Ishikawa (cell line): Measurements from ENCODE around the gene TPSAB1.

Source experiments
- CEBPB ChIP-seq: IDR thresholded peaks from 2 replicates; pipeline ENCODE4 v1.6.1; 2012
- CREB1 ChIP-seq: IDR thresholded peaks from 2 replicates; pipeline ENCODE4 v1.6.1; 2012; ENCODE audit warnings: low read depth
- EP300 ChIP-seq: IDR thresholded peaks from 2 replicates; pipeline ENCODE4 v1.6.1; 2012; ENCODE audit warnings: borderline replicate concordance
- FOXM1 ChIP-seq: IDR thresholded peaks from 2 replicates; pipeline ENCODE4 v1.6.1; 2012; ENCODE audit warnings: low read depth, borderline replicate concordance
- RAD21 ChIP-seq: IDR thresholded peaks from 2 replicates; pipeline ENCODE4 v1.6.1; 2012; ENCODE audit warnings: low read depth
- TAF1 ChIP-seq: IDR thresholded peaks from 2 replicates; pipeline ENCODE4 v1.6.1; 2012; ENCODE audit warnings: low read depth, mild to moderate bottlenecking
- TCF12 ChIP-seq: IDR thresholded peaks from 2 replicates; pipeline ENCODE4 v1.6.1; 2012; ENCODE audit warnings: low read depth
- YY1 ChIP-seq: IDR thresholded peaks from 2 replicates; pipeline ENCODE4 v1.6.1; 2012; ENCODE audit warnings: low read depth
- ZBTB7A ChIP-seq: IDR thresholded peaks from 2 replicates; pipeline ENCODE4 v1.6.1; 2012; ENCODE audit warnings: low read depth
- TF ChIP-seq, protein P1 (sequence below): IDR thresholded peaks from 2 replicates; pipeline ENCODE4 v1.6.1; 2012; ENCODE audit warnings: low read depth, mild to moderate bottlenecking
- TF ChIP-seq, protein P2 (sequence below): IDR thresholded peaks from 2 replicates; pipeline ENCODE4 v1.6.1; 2012
- TF ChIP-seq, protein P3 (sequence below): IDR thresholded peaks from 2 replicates; pipeline ENCODE4 v1.6.1; 2012

DNA sequence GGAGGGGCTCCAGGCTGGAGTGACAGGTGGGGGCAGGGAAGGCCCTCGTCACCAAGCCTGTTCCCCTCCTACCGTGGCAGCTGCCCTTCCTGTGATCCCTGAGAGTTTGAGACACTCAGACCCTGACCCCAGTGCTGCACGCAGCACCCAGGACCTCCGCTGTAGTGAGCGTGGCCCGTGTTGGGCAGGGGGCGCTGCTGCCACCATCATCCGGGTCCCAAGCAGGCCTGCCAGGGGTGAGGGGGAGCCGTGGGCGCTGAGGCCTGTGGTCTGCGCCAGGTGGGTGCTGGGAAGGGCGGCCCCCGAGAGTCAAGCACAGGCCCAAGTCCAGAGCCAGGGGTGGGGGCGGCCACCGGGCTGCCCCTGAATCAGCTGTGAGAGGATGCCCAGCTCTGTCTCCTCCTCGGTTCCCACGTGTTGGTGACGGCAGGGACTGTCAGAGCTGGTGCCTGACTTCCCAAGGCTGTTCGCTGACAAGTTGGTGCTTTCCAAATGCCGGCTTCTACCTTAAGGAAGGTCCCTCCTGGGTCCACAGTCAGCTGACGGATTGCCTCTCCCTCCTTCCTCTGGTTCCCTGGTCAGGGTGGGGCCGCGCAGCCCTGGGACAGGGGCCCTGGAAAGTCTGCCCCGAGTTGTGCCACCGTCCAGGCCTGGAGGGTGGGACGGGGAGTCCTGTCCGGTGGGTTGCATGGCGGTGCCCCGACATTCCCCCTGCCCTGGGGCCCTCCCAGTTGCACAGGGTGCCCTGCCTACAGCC lies 46.5 kb upstream of the TPSAB1 start:
- TF ChIP-seq CEBPB (no peak), EP300 (no peak), YY1 (no peak), RAD21 (no peak), TAF1 (no peak), ZBTB7A (no peak), CREB1 (no peak), FOXM1 (no peak), TCF12 (no peak)
- TF ChIP-seq, protein P1, sequence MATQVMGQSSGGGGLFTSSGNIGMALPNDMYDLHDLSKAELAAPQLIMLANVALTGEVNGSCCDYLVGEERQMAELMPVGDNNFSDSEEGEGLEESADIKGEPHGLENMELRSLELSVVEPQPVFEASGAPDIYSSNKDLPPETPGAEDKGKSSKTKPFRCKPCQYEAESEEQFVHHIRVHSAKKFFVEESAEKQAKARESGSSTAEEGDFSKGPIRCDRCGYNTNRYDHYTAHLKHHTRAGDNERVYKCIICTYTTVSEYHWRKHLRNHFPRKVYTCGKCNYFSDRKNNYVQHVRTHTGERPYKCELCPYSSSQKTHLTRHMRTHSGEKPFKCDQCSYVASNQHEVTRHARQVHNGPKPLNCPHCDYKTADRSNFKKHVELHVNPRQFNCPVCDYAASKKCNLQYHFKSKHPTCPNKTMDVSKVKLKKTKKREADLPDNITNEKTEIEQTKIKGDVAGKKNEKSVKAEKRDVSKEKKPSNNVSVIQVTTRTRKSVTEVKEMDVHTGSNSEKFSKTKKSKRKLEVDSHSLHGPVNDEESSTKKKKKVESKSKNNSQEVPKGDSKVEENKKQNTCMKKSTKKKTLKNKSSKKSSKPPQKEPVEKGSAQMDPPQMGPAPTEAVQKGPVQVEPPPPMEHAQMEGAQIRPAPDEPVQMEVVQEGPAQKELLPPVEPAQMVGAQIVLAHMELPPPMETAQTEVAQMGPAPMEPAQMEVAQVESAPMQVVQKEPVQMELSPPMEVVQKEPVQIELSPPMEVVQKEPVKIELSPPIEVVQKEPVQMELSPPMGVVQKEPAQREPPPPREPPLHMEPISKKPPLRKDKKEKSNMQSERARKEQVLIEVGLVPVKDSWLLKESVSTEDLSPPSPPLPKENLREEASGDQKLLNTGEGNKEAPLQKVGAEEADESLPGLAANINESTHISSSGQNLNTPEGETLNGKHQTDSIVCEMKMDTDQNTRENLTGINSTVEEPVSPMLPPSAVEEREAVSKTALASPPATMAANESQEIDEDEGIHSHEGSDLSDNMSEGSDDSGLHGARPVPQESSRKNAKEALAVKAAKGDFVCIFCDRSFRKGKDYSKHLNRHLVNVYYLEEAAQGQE, result no peak
- TF ChIP-seq, protein P2, sequence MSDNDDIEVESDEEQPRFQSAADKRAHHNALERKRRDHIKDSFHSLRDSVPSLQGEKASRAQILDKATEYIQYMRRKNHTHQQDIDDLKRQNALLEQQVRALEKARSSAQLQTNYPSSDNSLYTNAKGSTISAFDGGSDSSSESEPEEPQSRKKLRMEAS, result no peak
- TF ChIP-seq, protein P3, sequence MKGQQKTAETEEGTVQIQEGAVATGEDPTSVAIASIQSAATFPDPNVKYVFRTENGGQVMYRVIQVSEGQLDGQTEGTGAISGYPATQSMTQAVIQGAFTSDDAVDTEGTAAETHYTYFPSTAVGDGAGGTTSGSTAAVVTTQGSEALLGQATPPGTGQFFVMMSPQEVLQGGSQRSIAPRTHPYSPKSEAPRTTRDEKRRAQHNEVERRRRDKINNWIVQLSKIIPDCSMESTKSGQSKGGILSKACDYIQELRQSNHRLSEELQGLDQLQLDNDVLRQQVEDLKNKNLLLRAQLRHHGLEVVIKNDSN, result no peak
